Upper lobe of left lung (tissue), 6 donors: ENCODE data around the gene SAA1. TPM values are rescaled to one million over a fixed set of nuclear protein-coding genes. Genes with fewer than 3 reads are reported as not detected.

Experiments
- ATAC-seq, 2 donors: fragments of 200-7000 bp; cut with Tn5 transposase; one replicate each; pipeline ENCODE4 v1.9.1; 2022; ENCODE audit warnings: mild to moderate bottlenecking in 2 of 2, moderate library complexity in 2 of 2; ENCODE audit not compliant: low FRiP score in 2 of 2
- DNase-seq, 2 donors: peaks; one replicate each; pipeline ENCODE4 v3.0.0-alpha.2; 2019 to 2020
- H3K27ac ChIP-seq, 4 donors: fragments of 200-600 bp; sonication (generic); one replicate each; pipeline ENCODE4 v1.5.1; 2016 to 2019
- H3K27me3 ChIP-seq, 4 donors: fragments of 200-600 bp; sonication (generic); one replicate each; pipeline ENCODE4 v1.5.1; 2017 to 2019
- H3K36me3 ChIP-seq, 4 donors: fragments of 200-600 bp; sonication (generic); one replicate each; pipeline ENCODE4 v1.5.1; 2016 to 2019
- H3K4me1 ChIP-seq, 4 donors: fragments of 200-600 bp; sonication (generic); one replicate each; pipeline ENCODE4 v1.5.1; 2018 to 2019
- H3K4me3 ChIP-seq, 4 donors: fragments of 200-600 bp; sonication (generic); one replicate each; pipeline ENCODE4 v1.5.1; 2017 to 2019; ENCODE audit warnings: mild to moderate bottlenecking in 2 of 4, moderate library complexity in 1 of 4
- H3K9me3 ChIP-seq, 4 donors: fragments of 200-600 bp; sonication (generic); one replicate each; pipeline ENCODE4 v1.5.1; 2018 to 2019
- CTCF ChIP-seq, 6 experiments: fragments of 450-650 bp in 4 of 6; fragments of 200-600 bp in 2 of 6; sonication (generic) in 2 of 6; IDR thresholded peaks; one replicate each; pipeline ENCODE4 v1.5.1; 2016 to 2019; ENCODE audit warnings: antibody characterized with exemption in 6 of 6
- EP300 ChIP-seq, 4 donors: sonication (generic); formaldehyde crosslinking; IDR thresholded peaks; one replicate each; pipeline ENCODE4 v1.5.1; 2017; ENCODE audit warnings: antibody characterized with exemption in 4 of 4, control low read depth in 2 of 4
- POLR2A ChIP-seq, 4 donors: fragments of 450-650 bp; IDR thresholded peaks; one replicate each; pipeline ENCODE4 v1.5.1; 2016 to 2017; ENCODE audit warnings: antibody characterized with exemption in 4 of 4, mild to moderate bottlenecking in 2 of 4
- POLR2AphosphoS5 ChIP-seq, 2 donors: sonication (generic); formaldehyde crosslinking; IDR thresholded peaks; one replicate each; pipeline ENCODE4 v1.5.1; 2017; ENCODE audit warnings: antibody characterized with exemption in 2 of 2
- WGBS, 2 donors: methylation state at CpG; one replicate each; pipeline ENCODE4 v1.1.5; 2017 to 2018; 5-methylcytosine and 5-hydroxymethylcytosine counted together
- total RNA-seq, 6 donors: library from RNA; depleted of rRNA in 4 of 6; stranded (reverse); fragments of >200 nt in 4 of 6; gene quantifications; one replicate each; pipeline versions ENCODE4 v1.1.0 to v1.2.1, GENCODE V29; 2016 to 2021
- donor health status: DM: no; HTN: no; CAD: no; lungs with moderate emphysema.
- donor health status: DM: no; HTN: yes; CAD: no; lungs with severe emphysema.

Gene SAA1
- total RNA-seq, 6 donors from 2014 or later = 9.0 to 92.5 (median 16.2) TPM

GRCh38 chr11:18280438-18281045 lies 14.5 kb downstream of the SAA1 start:
- WGBS, 2 donors = 40 to 50% methylated on average over 4 of the region's 4 CpGs
- no peaks in the 10 kb centered on the region for H3K9me3 ChIP-seq
- H3K27me3 ChIP-seq = no peaks in the 10 kb centered on the region
- H3K27ac ChIP-seq = no peak overlapping the region
- no peak overlapping the region for H3K4me3 ChIP-seq
- peaks cover 11 to 69% (median 31%) of the 10 kb centered on the region in 4 donors for H3K36me3 ChIP-seq
- ATAC-seq = no peak
- TF ChIP-seq POLR2AphosphoS5 (IDR thresholded peaks at IDR 0.05) = no peak
- TF ChIP-seq EP300 (IDR thresholded peaks at IDR 0.05) = no peak
- TF ChIP-seq POLR2A (IDR thresholded peaks at IDR 0.05) = no peak
- TF ChIP-seq CTCF (IDR thresholded peaks at IDR 0.05) = no peak
- H3K4me1 ChIP-seq = no peaks in the 10 kb centered on the region
- DNase-seq = no peak

- DNase-seq = no peak
- Histone ChIP-seq H3K4me3 (no peak overlapping the region), H3K9me3 (no peaks in the 10 kb centered on the region), H3K27ac (no peak overlapping the region), H3K36me3 (peaks cover 23 to 86% (median 50%) of the 10 kb centered on the region in 4 donors), H3K4me1 (no peaks in the 10 kb centered on the region), H3K27me3 (no peaks in the 10 kb centered on the region)
- 89 to 91% methylated on average over 2 of the region's 2 CpGs for WGBS, 2 donors
- ATAC-seq = no peak
- TF ChIP-seq EP300 (IDR thresholded peaks at IDR 0.05) (no peak), POLR2A (IDR thresholded peaks at IDR 0.05) (no peak), CTCF (IDR thresholded peaks at IDR 0.05) (no peak), POLR2AphosphoS5 (IDR thresholded peaks at IDR 0.05) (no peak)
Observed at GRCh38 chr11:18282626-18283025, 16.6 kb downstream of the SAA1 start.

- TF ChIP-seq CTCF (IDR thresholded peaks at IDR 0.05) (no peak), EP300 (IDR thresholded peaks at IDR 0.05) (no peak), POLR2A (IDR thresholded peaks at IDR 0.05) (no peak), POLR2AphosphoS5 (IDR thresholded peaks at IDR 0.05) (no peak)
- no peak for DNase-seq
- no peaks in the 10 kb centered on the region for H3K4me1 ChIP-seq
- ATAC-seq = no peak
- H3K27me3 ChIP-seq = no peaks in the 10 kb centered on the region
- no peaks in the 10 kb centered on the region for H3K9me3 ChIP-seq
- no peak overlapping the region for H3K27ac ChIP-seq
- H3K36me3 ChIP-seq = peaks cover 27 to 93% (median 55%) of the 10 kb centered on the region in 4 donors
- WGBS, 2 donors = 97% methylated on average over 1 of the region's 1 CpG
- H3K4me3 ChIP-seq = no peak overlapping the region
Observed at GRCh38 chr11:18285841-18286240, 19.8 kb downstream of the SAA1 start.

- peaks cover 23 to 95% (median 65%) of the 10 kb centered on the region in 4 donors for H3K36me3 ChIP-seq
- no peaks in the 10 kb centered on the region for H3K27me3 ChIP-seq
- 87 to 89% methylated on average over 4 of the region's 4 CpGs for WGBS, 2 donors
- H3K4me1 ChIP-seq = no peaks in the 10 kb centered on the region
- no peak for TF ChIP-seq EP300 (IDR thresholded peaks at IDR 0.05)
- no peak for TF ChIP-seq CTCF (IDR thresholded peaks at IDR 0.05)
- no peak for TF ChIP-seq POLR2A (IDR thresholded peaks at IDR 0.05)
- no peak for TF ChIP-seq POLR2AphosphoS5 (IDR thresholded peaks at IDR 0.05)
- H3K9me3 ChIP-seq = no peaks in the 10 kb centered on the region
- ATAC-seq = no peak
- H3K4me3 ChIP-seq = no peak overlapping the region
- no peak overlapping the region for H3K27ac ChIP-seq
- DNase-seq = no peak
Observed at GRCh38 chr11:18288911-18289310, 22.8 kb downstream of the SAA1 start.

- Histone ChIP-seq H3K4me1 (no peaks in the 10 kb centered on the region), H3K9me3 (no peaks in the 10 kb centered on the region), H3K27ac (no peak overlapping the region), H3K27me3 (no peaks in the 10 kb centered on the region), H3K36me3 (peaks cover 25 to 96% (median 60%) of the 10 kb centered on the region in 4 donors), H3K4me3 (no peak overlapping the region)
- no peak for ATAC-seq
- WGBS, 2 donors = 92 to 97% methylated on average over 5 of the region's 5 CpGs
- TF ChIP-seq EP300 (IDR thresholded peaks at IDR 0.05) (no peak), CTCF (IDR thresholded peaks at IDR 0.05) (no peak), POLR2AphosphoS5 (IDR thresholded peaks at IDR 0.05) (no peak), POLR2A (IDR thresholded peaks at IDR 0.05) (no peak)
- no peak for DNase-seq
Observed at GRCh38 chr11:18294862-18295261, 28.8 kb downstream of the SAA1 start.
